Measurements from ENCODE around the gene SMAD7. TPM values are rescaled to one million over a fixed set of nuclear protein-coding genes. Genes with fewer than 3 reads are reported as not detected.

The SMAD7 gene
- total and polyA plus RNA-seq, 10 of the 15 experiments (the other 5 are each of a cell fraction or from before 2014, with no cell fraction given), result 1.3 to 22.5 (median 8.0) TPM

- H3K4me3 ChIP-seq, result no peak overlapping the region
- ChIA-PET POLR2A (no interaction called here), RAD21 (ENCODE audit: unreplicated experiment) (interaction anchor here (0.8 to 2.7 kb wide), 3 partner anchors 8 to 142 kb away, joined by 3 to 26 read pairs (median 5); no protein-coding TSS in a partner anchor), SMC1A (ENCODE audit: uncharacterized antibody, unreplicated experiment) (interaction anchor here (0.7 to 1.6 kb wide), 8 partner anchors 10 to 143 kb away, joined by 3 to 6 read pairs (median 4); no protein-coding TSS in a partner anchor), CTCF (interaction anchor here (0.7 to 1.6 kb wide), 4 partner anchors 9 to 135 kb away, joined by 3 to 6 read pairs (median 4); no protein-coding TSS in a partner anchor)
- ATAC-seq (no peak), DNase-seq (ENCODE audit: low read depth, low spot score) (no peak), FAIRE-seq (no peak)
- no peak overlapping the region for H3K4me2 ChIP-seq (ENCODE audit: control insufficient read depth, insufficient read depth)
- in situ Hi-C loops (cut with MboI), result no loop called here
- no peak overlapping the region for H3K9ac ChIP-seq (ENCODE audit: control insufficient read depth, insufficient read depth, low read length)
- intact Hi-C loops (cut with micrococcal nuclease; ENCODE audit: unreplicated experiment), result no loop called here
- BruUV-seq (replicated peaks), result TSS peak; percentile 59
- H2AFZ ChIP-seq (ENCODE audit: control insufficient read depth, low read depth, low read length), result no peak overlapping the region
- WGBS (ENCODE audit: insufficient coverage, insufficient replicate concordance, low lambda C conversion rate, missing lambda C conversion rate), result 77% methylated on average over 11 of the region's 16 CpGs
- H3K9me3 ChIP-seq (replicated peaks; ENCODE audit: control insufficient read depth, insufficient read depth, low read length), result no peaks in the 10 kb centered on the region
- H3K36me3 ChIP-seq (ENCODE audit: control insufficient read depth in 2 of 2, insufficient read depth in 2 of 2, low read length in 1 of 2), result peaks cover 11 to 35% of the 10 kb centered on the region in 2 experiments; a peak in 3 of 4 replicates
- H3K27ac ChIP-seq (ENCODE audit: control insufficient read depth, insufficient read depth), result no peak overlapping the region
- no peaks in the 10 kb centered on the region for H4K20me1 ChIP-seq (ENCODE audit: control insufficient read depth, insufficient read depth)
- peaks cover 41% of the 10 kb centered on the region for H3K79me2 ChIP-seq (ENCODE audit: control insufficient read depth, insufficient read depth, low read length)
- no peaks in the 10 kb centered on the region for H3K27me3 ChIP-seq (replicated peaks in 1 of 2; ENCODE audit: control insufficient read depth in 2 of 2, insufficient read depth in 2 of 2, low read length in 1 of 2)
- H3K4me1 ChIP-seq (ENCODE audit: control insufficient read depth, insufficient read depth, low read length), result peaks cover 50% of the 10 kb centered on the region
- TF ChIP-seq PML (IDR thresholded peaks at IDR 0.05; ENCODE audit: low read length) (no peak), SRF (IDR thresholded peaks at IDR 0.05; ENCODE audit: low read depth in 2 of 2, low read length in 2 of 2) (no peak), ZZZ3 (IDR thresholded peaks at IDR 0.05; ENCODE audit: control insufficient read depth, insufficient read length, low read depth) (no peak), CHD4 (IDR thresholded peaks at IDR 0.05) (no peak), KDM1A (IDR thresholded peaks at IDR 0.05; ENCODE audit: borderline replicate concordance) (no peak), ZNF622 (IDR thresholded peaks at IDR 0.05) (no peak), EZH2 (IDR thresholded peaks at IDR 0.05; ENCODE audit: borderline replicate concordance, control insufficient read depth, low read depth, low read length) (no peak), ZNF217 (IDR thresholded peaks at IDR 0.05) (no peak), CHD1 (IDR thresholded peaks at IDR 0.05; ENCODE audit: low read depth, low read length) (no peak), HDAC6 (IDR thresholded peaks at IDR 0.05; ENCODE audit: unreplicated experiment) (no peak), BMI1 (IDR thresholded peaks at IDR 0.05; ENCODE audit: borderline replicate concordance) (no peak), SUPT20H (IDR thresholded peaks at IDR 0.05; ENCODE audit: borderline replicate concordance, control insufficient read depth, low read depth, low read length) (no peak), FOXK2 (IDR thresholded peaks at IDR 0.05) (no peak), ATF3 (IDR thresholded peaks at IDR 0.05; ENCODE audit: borderline replicate concordance, extremely low read depth, low read depth, low read length) (no peak), PAX5 (IDR thresholded peaks at IDR 0.05; ENCODE audit: borderline replicate concordance, low read depth, low read length) (no peak), NRF1 (conservative IDR thresholded peaks at IDR 0.05; ENCODE audit: low read depth, low read length) (no peak), NBN (IDR thresholded peaks at IDR 0.05) (no peak), POLR2A (IDR thresholded peaks at IDR 0.05; ENCODE audit: low read depth, low read length) (no peak)
Measured at GRCh38 chr18:48920408-48921038, 30.2 kb downstream of the SMAD7 start.
